ENCODE measurements around the gene MET. TPM values are rescaled to one million over a fixed set of nuclear protein-coding genes. Genes with fewer than 3 reads are reported as not detected.

The MET gene
- total RNA-seq, 4 donors from 2014 or later, result 3.8 to 25.0 (median 18.6) TPM

DNA sequence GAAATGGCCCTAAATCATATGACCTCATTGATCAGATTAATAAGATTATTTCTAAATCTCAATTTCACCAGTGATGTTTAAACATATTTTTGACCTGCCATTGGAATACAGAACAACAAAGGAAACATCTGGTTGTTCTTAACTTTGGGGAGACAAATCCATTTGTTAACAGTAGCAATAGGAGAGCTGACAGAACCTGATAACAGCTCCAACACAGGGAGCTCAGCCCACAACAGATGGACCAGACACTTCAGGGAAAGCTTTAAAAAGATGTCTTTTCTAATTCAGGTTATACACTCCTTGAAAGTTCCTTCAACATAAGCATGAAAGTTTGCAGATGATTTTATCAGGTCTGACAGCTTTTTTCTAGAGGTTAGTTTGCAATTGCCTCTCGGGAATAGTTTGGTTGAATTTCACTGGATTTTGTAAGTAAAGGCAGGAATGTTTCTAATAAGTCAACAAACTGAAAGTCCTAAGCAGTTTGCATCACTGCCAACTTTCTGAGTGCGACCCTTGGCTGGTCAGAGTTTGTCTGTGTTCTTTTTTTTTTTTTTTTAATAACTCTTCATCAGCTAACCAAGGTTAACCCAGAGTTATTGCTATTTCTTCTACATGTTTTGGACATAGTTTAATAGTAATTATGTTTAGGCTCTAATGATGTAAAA, 6.5 kb upstream of the MET start:
- no peaks in the 10 kb centered on the region for H3K27me3 ChIP-seq
- H3K27ac ChIP-seq, result no peak overlapping the region
- H3K9me3 ChIP-seq, result no peaks in the 10 kb centered on the region
- no peak for TF ChIP-seq POLR2A (IDR thresholded peaks at IDR 0.05)
- TF ChIP-seq, protein P1, sequence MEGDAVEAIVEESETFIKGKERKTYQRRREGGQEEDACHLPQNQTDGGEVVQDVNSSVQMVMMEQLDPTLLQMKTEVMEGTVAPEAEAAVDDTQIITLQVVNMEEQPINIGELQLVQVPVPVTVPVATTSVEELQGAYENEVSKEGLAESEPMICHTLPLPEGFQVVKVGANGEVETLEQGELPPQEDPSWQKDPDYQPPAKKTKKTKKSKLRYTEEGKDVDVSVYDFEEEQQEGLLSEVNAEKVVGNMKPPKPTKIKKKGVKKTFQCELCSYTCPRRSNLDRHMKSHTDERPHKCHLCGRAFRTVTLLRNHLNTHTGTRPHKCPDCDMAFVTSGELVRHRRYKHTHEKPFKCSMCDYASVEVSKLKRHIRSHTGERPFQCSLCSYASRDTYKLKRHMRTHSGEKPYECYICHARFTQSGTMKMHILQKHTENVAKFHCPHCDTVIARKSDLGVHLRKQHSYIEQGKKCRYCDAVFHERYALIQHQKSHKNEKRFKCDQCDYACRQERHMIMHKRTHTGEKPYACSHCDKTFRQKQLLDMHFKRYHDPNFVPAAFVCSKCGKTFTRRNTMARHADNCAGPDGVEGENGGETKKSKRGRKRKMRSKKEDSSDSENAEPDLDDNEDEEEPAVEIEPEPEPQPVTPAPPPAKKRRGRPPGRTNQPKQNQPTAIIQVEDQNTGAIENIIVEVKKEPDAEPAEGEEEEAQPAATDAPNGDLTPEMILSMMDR (IDR thresholded peaks at IDR 0.05), result no peak
- intact Hi-C loops (cut with DNase I), result no loop called here
- DNase-seq, result no peak
- H3K4me3 ChIP-seq, result no peak overlapping the region
- H3K36me3 ChIP-seq, result no peaks in the 10 kb centered on the region
- 46 to 49% methylated on average over 2 of the region's 2 CpGs for WGBS, 2 donors
- no peaks in the 10 kb centered on the region for H3K4me1 ChIP-seq

DNA sequence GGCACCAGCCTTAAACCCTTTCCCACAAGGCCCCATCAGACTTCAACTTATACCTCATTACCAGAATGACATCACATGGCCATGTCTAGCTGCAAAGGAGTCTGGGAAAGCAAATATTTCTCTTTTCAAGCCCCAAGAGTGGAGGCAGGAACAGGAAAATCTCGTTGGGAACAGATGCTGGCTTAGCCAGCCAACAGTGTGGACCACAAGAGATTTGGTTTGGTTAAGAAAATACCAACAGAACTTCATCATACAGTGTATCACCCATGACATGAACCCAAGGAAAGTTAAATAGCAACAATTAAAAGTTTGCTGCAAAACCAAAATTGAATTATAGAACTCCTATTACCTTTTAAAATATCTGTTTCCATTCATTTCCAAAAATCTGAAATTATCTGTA, 2.2 kb upstream of the MET start:
- Histone ChIP-seq H3K4me1 (peaks cover 6 to 35% (median 11%) of the 10 kb centered on the region in 3 donors), H3K27me3 (peaks cover 0 to 25% (median 0%) of the 10 kb centered on the region in 4 donors), H3K9me3 (no peaks in the 10 kb centered on the region), H3K36me3 (no peaks in the 10 kb centered on the region), H3K27ac (no peak overlapping the region), H3K4me3 (no peak overlapping the region)
- DNase-seq, result no peak
- WGBS, 2 donors, result 23 to 40% methylated on average over 1 of the region's 1 CpG
- TF ChIP-seq, protein P1 (IDR thresholded peaks at IDR 0.05), result no peak
- no peak for TF ChIP-seq POLR2A (IDR thresholded peaks at IDR 0.05)
- intact Hi-C loops (cut with DNase I), result loop anchor here (10.0 kb wide), 1 partner anchor 135 kb away; no protein-coding TSS in a partner anchor

DNA sequence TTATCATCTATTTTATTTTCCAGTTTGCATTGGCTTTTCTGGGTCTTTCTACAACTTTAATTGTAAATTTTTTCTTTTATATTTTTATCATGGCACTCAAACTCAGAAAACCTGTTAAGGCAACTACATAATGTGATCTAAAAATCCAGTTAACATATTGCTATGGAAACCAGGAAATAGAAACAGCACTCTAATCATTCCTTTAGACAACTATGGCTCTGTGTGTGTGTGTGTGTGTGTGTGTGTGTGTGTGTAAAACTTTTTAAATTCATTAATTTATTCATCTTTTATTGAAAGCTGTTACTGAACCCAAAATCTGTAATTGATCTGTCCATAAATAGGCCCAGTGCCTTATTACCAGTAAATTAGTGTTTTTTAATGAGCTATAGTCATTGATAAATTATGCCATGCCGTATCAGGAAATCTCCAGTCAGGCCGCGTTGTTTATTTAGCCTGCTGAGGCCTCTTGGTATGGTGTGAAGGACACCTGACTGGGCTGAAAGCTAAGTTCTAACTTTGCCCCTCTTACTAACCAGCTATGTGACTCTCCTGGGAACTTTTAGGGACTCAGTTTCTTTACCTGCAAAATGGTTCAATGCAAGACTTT, 1.5 kb upstream of the MET start:
- no peak for TF ChIP-seq POLR2A (IDR thresholded peaks at IDR 0.05)
- TF ChIP-seq, protein P1 (IDR thresholded peaks at IDR 0.05), result no peak
- no peak for DNase-seq

DNA sequence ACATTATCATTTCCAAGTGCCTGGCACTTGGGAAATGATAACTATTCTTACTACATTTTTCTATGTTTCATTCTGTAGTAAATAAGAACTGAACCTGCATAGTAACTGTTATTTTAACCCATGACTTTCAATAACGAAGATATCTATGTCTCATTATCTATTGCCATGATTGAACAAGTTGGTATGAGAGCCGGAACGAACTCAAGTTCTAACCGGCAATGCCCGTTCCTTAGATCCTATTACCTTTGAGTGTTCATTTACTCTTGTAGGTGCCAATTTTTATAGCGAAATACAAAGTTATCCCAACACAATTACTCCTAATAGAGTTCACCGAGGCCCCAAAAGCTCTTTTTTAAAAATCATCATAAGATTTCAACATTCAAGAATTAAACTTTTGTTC, 885 bp upstream of the MET start:
- peaks cover 0 to 25% (median 0%) of the 10 kb centered on the region in 4 donors for H3K27me3 ChIP-seq
- H3K27ac ChIP-seq, result peak overlapping the region in 2 of 4 donors; percentile 87
- TF ChIP-seq, protein P1 (IDR thresholded peaks at IDR 0.05), result no peak
- TF ChIP-seq POLR2A (IDR thresholded peaks at IDR 0.05), result no peak
- H3K9me3 ChIP-seq, result no peaks in the 10 kb centered on the region
- H3K4me3 ChIP-seq, result peak overlapping the region; percentile 49 to 83 (median 67)
- intact Hi-C loops (cut with DNase I), result loop anchor here (10.0 kb wide), 1 partner anchor 134 kb away; no protein-coding TSS in a partner anchor
- WGBS, 2 donors, result 44 to 49% methylated on average over 7 of the region's 7 CpGs
- H3K4me1 ChIP-seq, result peaks cover 6 to 37% (median 11%) of the 10 kb centered on the region in 3 donors
- H3K36me3 ChIP-seq, result no peaks in the 10 kb centered on the region
- no peak for DNase-seq

More for the DNA sequence above, 1.5 kb upstream of the MET start:
- Histone ChIP-seq H3K9me3 (no peaks in the 10 kb centered on the region), H3K4me1 (peaks cover 6 to 37% (median 11%) of the 10 kb centered on the region in 3 donors), H3K27me3 (peaks cover 0 to 25% (median 0%) of the 10 kb centered on the region in 4 donors), H3K27ac (no peak overlapping the region), H3K4me3 (no peak overlapping the region), H3K36me3 (no peaks in the 10 kb centered on the region)
- intact Hi-C loops (cut with DNase I), result loop anchor here (10.0 kb wide), 1 partner anchor 134 kb away; no protein-coding TSS in a partner anchor
- WGBS, 2 donors, result 56% methylated on average over 3 of the region's 3 CpGs
